Glutamatergic neuron (in vitro differentiated cells): ENCODE measurements around the gene USP25. TPM values are rescaled to one million over a fixed set of nuclear protein-coding genes. Genes with fewer than 3 reads are reported as not detected.

Experiments
- DNase-seq: peaks from one replicate; pipeline ENCODE4 v3.0.0; 2022
- H3K27ac Mint-ChIP-seq: one replicate; pipeline ENCODE4 v1.8.0; 2020; ENCODE audit warnings: mild to moderate bottlenecking, mixed read lengths, inconsistent platforms; ENCODE audit not compliant: unreplicated experiment
- H3K27me3 Mint-ChIP-seq: one replicate; pipeline ENCODE4 v1.8.0; 2020; ENCODE audit warnings: mild to moderate bottlenecking, moderate library complexity, mixed read lengths, inconsistent platforms; ENCODE audit not compliant: unreplicated experiment
- H3K36me3 Mint-ChIP-seq: one replicate; pipeline ENCODE4 v1.8.0; 2020; ENCODE audit warnings: mild to moderate bottlenecking, mixed read lengths, inconsistent platforms; ENCODE audit not compliant: unreplicated experiment
- H3K4me1 Mint-ChIP-seq: one replicate; pipeline ENCODE4 v1.8.0; 2020; ENCODE audit warnings: mild to moderate bottlenecking, low read depth, mixed read lengths, inconsistent platforms; ENCODE audit not compliant: unreplicated experiment
- H3K4me3 Mint-ChIP-seq: one replicate; pipeline ENCODE4 v1.8.0; 2020; ENCODE audit warnings: mild to moderate bottlenecking, mixed read lengths, inconsistent platforms; ENCODE audit not compliant: unreplicated experiment
- H3K9me3 Mint-ChIP-seq: one replicate; pipeline ENCODE4 v1.8.0; 2020; ENCODE audit warnings: mild to moderate bottlenecking, moderate library complexity, mixed read lengths, inconsistent platforms; ENCODE audit not compliant: unreplicated experiment
- CTCF ChIP-seq: fragments of 200-600 bp; sonication (generic); IDR thresholded peaks from one replicate; pipeline ENCODE4 v1.5.0; 2021; ENCODE audit not compliant: partially characterized antibody, unreplicated experiment
- total RNA-seq: library from RNA; stranded (reverse); fragmentation: NEBNext Ultra II Directional; extraction: Animal tissue kit (Norgen Biotek cat#: 25700); gene quantifications from one replicate; pipeline ENCODE4 v1.2.1, GENCODE V29; 2021; ENCODE audit not compliant: unreplicated experiment

Gene USP25
- total RNA-seq, 1 donor from 2014 or later, result 16.3 TPM

- H3K27ac Mint-ChIP-seq, result no peak overlapping the region
- H3K4me1 Mint-ChIP-seq, result no peaks in the 10 kb centered on the region
- no peak overlapping the region for H3K4me3 Mint-ChIP-seq
- H3K36me3 Mint-ChIP-seq, result no peaks in the 10 kb centered on the region
- no peak for DNase-seq
- H3K27me3 Mint-ChIP-seq, result no peaks in the 10 kb centered on the region
- H3K9me3 Mint-ChIP-seq, result no peaks in the 10 kb centered on the region
- no peak for TF ChIP-seq CTCF
Observed at GRCh38 chr21:15853126-15853525, 123.3 kb downstream of the USP25 start.

GRCh38 chr21:15856813-15857212 lies 127.0 kb downstream of the USP25 start:
- Mint-ChIP-seq H3K27me3 (no peaks in the 10 kb centered on the region), H3K9me3 (no peaks in the 10 kb centered on the region), H3K4me1 (no peaks in the 10 kb centered on the region), H3K36me3 (no peaks in the 10 kb centered on the region), H3K27ac (no peak overlapping the region), H3K4me3 (no peak overlapping the region)
- no peak for DNase-seq
- TF ChIP-seq CTCF, result no peak

- no peaks in the 10 kb centered on the region for H3K9me3 Mint-ChIP-seq
- no peak for TF ChIP-seq CTCF
- H3K4me3 Mint-ChIP-seq, result no peak overlapping the region
- no peaks in the 10 kb centered on the region for H3K4me1 Mint-ChIP-seq
- no peak for DNase-seq
- no peak overlapping the region for H3K27ac Mint-ChIP-seq
- H3K36me3 Mint-ChIP-seq, result no peaks in the 10 kb centered on the region
- no peaks in the 10 kb centered on the region for H3K27me3 Mint-ChIP-seq
Observed at GRCh38 chr21:15857740-15858139, 128.0 kb downstream of the USP25 start.

GRCh38 chr21:15860541-15860940 lies 130.8 kb downstream of the USP25 start:
- Mint-ChIP-seq H3K4me1 (no peaks in the 10 kb centered on the region), H3K27me3 (no peaks in the 10 kb centered on the region), H3K36me3 (no peaks in the 10 kb centered on the region), H3K27ac (no peak overlapping the region), H3K4me3 (no peak overlapping the region), H3K9me3 (no peaks in the 10 kb centered on the region)
- DNase-seq, result no peak
- TF ChIP-seq CTCF, result no peak

GRCh38 chr21:15868940-15869339 lies 139.2 kb downstream of the USP25 start:
- Mint-ChIP-seq H3K27me3 (no peaks in the 10 kb centered on the region), H3K4me3 (no peak overlapping the region), H3K36me3 (no peaks in the 10 kb centered on the region), H3K9me3 (no peaks in the 10 kb centered on the region), H3K27ac (no peak overlapping the region), H3K4me1 (no peaks in the 10 kb centered on the region)
- no peak for TF ChIP-seq CTCF
- no peak for DNase-seq
